ENCODE measurements around the gene ARRB2. TPM values are rescaled to one million over a fixed set of nuclear protein-coding genes. Genes with fewer than 3 reads are reported as not detected.
"Not testable (repeated sequence)": the region's sequence is repeated elsewhere in the genome, so short reads cannot be mapped to it uniquely, and the experiment has no call there.

The ARRB2 gene
- total RNA-seq, 2 donors from 2014 or later, result 12.5 to 30.1 TPM

DNA sequence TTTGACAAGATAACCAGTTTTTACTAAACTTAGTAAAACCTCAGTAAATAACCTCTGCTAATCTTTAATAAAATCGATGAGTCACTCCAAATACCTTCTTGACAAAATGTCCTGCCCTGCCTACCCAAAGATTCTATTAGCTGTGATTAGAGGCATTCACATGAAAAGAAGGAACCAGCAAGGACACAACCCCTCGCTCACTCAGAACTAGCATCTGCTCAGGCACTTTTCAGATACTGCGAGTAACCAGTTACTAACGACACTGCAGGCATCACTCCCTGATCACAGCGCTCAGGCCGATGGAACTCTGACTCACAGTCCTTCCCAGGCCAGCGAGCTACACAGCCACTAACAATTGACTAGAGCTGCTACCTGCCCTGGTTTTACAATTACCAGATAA is 30.8 kb upstream of the ARRB2 start:
- no peak overlapping the region for H3K4me3 ChIP-seq
- H3K27me3 ChIP-seq (replicated peaks; ENCODE audit: insufficient read depth), result no peaks in the 10 kb centered on the region
- WGBS, result 52% methylated on average over 7 of the region's 7 CpGs
- H3K27ac ChIP-seq, result no peak overlapping the region
- H3K4me1 ChIP-seq (replicated peaks), result no peaks in the 10 kb centered on the region
- intact Hi-C loops (cut with DNase I), result no loop called here
- H3K36me3 ChIP-seq, result peaks cover 12 to 33% of the 10 kb centered on the region in 2 donors
- TF ChIP-seq POLR2A (IDR thresholded peaks at IDR 0.05) (no peak), POLR2AphosphoS5 (IDR thresholded peaks at IDR 0.05) (no peak)
- TF ChIP-seq, protein P1, sequence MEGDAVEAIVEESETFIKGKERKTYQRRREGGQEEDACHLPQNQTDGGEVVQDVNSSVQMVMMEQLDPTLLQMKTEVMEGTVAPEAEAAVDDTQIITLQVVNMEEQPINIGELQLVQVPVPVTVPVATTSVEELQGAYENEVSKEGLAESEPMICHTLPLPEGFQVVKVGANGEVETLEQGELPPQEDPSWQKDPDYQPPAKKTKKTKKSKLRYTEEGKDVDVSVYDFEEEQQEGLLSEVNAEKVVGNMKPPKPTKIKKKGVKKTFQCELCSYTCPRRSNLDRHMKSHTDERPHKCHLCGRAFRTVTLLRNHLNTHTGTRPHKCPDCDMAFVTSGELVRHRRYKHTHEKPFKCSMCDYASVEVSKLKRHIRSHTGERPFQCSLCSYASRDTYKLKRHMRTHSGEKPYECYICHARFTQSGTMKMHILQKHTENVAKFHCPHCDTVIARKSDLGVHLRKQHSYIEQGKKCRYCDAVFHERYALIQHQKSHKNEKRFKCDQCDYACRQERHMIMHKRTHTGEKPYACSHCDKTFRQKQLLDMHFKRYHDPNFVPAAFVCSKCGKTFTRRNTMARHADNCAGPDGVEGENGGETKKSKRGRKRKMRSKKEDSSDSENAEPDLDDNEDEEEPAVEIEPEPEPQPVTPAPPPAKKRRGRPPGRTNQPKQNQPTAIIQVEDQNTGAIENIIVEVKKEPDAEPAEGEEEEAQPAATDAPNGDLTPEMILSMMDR (IDR thresholded peaks at IDR 0.05), result no peak
- DNase-seq (ENCODE audit: low spot score), result no peak
- H3K9me3 ChIP-seq, result no peaks in the 10 kb centered on the region

DNA sequence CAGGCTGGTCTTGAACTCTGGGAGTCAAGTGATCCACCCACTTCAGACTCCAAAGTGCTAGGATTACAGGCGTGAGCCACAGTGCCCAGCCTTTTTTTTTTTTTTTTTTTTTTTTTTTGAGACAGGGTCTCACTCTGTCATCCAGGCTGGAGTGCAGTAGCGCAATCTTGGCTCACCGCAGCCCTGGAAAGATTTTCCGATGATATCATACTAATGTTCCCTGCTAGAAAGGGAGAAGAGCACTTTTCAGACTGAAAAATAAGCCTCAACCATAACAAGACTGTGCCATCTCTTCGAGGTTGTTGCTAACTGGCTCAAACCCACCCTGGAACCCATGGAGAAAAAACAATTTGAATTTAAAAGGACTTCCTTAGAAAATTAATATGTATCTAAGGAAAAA is 26.7 kb upstream of the ARRB2 start:
- peaks cover 0 to 12% of the 10 kb centered on the region in 2 donors for H3K36me3 ChIP-seq
- DNase-seq (ENCODE audit: low spot score); H3K4me3 ChIP-seq; H3K27ac ChIP-seq; H3K27me3 ChIP-seq (replicated peaks; ENCODE audit: insufficient read depth); H3K4me1 ChIP-seq (replicated peaks); H3K9me3 ChIP-seq; intact Hi-C loops (cut with DNase I): not testable (repeated sequence)
- 78% methylated on average over 5 of the region's 5 CpGs for WGBS

DNA sequence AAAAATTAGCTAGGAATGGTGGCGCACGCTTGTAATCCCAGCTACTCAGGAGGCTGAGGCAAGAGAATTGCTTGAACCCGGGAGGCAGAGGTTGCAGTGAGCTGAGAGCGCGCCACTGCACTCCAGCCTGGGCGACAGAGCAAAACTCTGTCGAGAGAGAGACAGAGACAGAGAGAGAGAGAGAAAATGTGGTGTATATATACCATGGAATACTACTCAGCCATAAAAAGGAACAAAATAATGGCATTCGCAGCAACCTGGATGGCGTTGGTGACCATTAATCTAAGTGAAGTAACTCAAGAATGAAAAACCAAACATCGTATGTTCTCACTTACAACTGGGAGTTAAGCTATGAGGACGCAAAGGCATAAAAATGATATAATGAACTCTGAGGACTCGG is 20.6 kb upstream of the ARRB2 start:
- H3K27ac ChIP-seq; DNase-seq (ENCODE audit: low spot score); H3K9me3 ChIP-seq; H3K27me3 ChIP-seq (replicated peaks; ENCODE audit: insufficient read depth); H3K4me3 ChIP-seq; H3K4me1 ChIP-seq (replicated peaks); H3K36me3 ChIP-seq; intact Hi-C loops (cut with DNase I): not testable (repeated sequence)
- 88% methylated on average over 12 of the region's 12 CpGs for WGBS

DNA sequence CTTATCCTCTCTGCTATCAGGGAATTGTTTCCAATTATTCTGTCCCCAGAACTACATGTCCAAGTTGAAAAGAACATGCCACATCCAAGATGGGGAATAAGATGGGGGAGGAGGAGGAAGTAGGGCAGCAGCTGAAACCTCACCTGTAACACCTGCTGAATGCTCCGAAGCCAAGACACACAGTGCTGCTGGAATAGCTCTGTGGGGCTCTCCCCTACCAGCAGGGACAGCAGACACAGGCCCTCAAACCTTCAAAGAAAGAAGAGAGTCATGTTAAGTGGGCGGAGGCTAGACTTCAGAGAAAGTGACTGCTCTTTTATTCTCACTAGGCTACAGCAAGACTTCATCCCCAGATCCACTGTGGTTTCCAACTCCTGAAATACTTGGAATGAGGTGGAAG is 19.7 kb upstream of the ARRB2 start:
- no peaks in the 10 kb centered on the region for H3K4me1 ChIP-seq (replicated peaks)
- intact Hi-C loops (cut with DNase I), result no loop called here
- no peak overlapping the region for H3K4me3 ChIP-seq
- H3K9me3 ChIP-seq, result no peaks in the 10 kb centered on the region
- H3K36me3 ChIP-seq, result no peaks in the 10 kb centered on the region
- 80% methylated on average over 2 of the region's 2 CpGs for WGBS
- DNase-seq (ENCODE audit: low spot score), result no peak
- TF ChIP-seq, protein P1 (IDR thresholded peaks at IDR 0.05), result no peak
- TF ChIP-seq POLR2A (IDR thresholded peaks at IDR 0.05), result no peak
- TF ChIP-seq POLR2AphosphoS5 (IDR thresholded peaks at IDR 0.05), result no peak
- no peaks in the 10 kb centered on the region for H3K27me3 ChIP-seq (replicated peaks; ENCODE audit: insufficient read depth)
- no peak overlapping the region for H3K27ac ChIP-seq

DNA sequence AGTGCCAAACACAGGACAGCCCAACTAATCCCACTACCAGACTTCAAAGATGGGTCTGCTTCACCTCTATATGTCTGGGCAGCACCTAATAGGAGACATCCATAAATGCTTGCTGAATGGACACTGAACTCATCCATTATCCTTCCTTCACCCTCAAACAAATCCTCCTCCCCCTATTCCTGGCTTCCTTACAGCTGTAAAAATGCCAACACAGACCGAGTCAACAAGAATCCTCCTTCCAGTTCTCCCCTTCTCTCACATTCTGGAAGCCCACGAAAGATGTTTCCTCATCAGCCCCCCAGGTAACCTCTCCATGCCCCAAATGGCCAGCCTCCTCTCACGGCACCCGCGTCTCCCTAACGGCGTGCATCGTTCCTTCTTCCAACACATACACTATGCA is 18.7 kb upstream of the ARRB2 start:
- no peaks in the 10 kb centered on the region for H3K4me1 ChIP-seq (replicated peaks)
- intact Hi-C loops (cut with DNase I), result no loop called here
- DNase-seq (ENCODE audit: low spot score), result no peak
- TF ChIP-seq POLR2A (IDR thresholded peaks at IDR 0.05) (no peak), POLR2AphosphoS5 (IDR thresholded peaks at IDR 0.05) (no peak)
- TF ChIP-seq, protein P1 (IDR thresholded peaks at IDR 0.05), result no peak
- H3K27me3 ChIP-seq (replicated peaks; ENCODE audit: insufficient read depth), result no peaks in the 10 kb centered on the region
- 69% methylated on average over 8 of the region's 8 CpGs for WGBS
- H3K36me3 ChIP-seq, result no peaks in the 10 kb centered on the region
- no peaks in the 10 kb centered on the region for H3K9me3 ChIP-seq
- no peak overlapping the region for H3K27ac ChIP-seq
- H3K4me3 ChIP-seq, result no peak overlapping the region

DNA sequence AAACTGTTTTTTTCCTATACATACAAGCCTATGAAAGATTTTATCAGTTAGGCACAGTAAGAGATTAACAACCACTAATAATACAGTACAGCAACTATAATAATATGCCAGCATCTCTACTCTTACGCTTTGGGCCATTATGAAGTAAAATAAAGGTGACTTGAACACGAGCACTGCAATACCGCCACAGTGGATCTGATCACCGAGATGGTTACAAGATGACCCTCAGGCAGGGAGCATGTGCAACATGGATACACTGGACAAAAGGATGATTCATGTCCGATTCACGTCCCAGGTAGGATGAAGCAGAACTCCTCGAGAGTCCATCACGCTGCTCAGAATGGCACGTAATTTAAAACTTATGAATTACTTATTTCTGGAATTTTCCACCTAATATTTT is 17.0 kb upstream of the ARRB2 start:
- H3K27me3 ChIP-seq (replicated peaks; ENCODE audit: insufficient read depth), result no peaks in the 10 kb centered on the region
- no peaks in the 10 kb centered on the region for H3K36me3 ChIP-seq
- H3K4me1 ChIP-seq (replicated peaks), result no peaks in the 10 kb centered on the region
- TF ChIP-seq POLR2AphosphoS5 (IDR thresholded peaks at IDR 0.05) (no peak), POLR2A (IDR thresholded peaks at IDR 0.05) (no peak)
- TF ChIP-seq, protein P1 (IDR thresholded peaks at IDR 0.05), result no peak
- intact Hi-C loops (cut with DNase I), result no loop called here
- no peak overlapping the region for H3K27ac ChIP-seq
- no peak for DNase-seq (ENCODE audit: low spot score)
- H3K4me3 ChIP-seq, result no peak overlapping the region
- 83% methylated on average over 9 of the region's 9 CpGs for WGBS
- H3K9me3 ChIP-seq, result no peaks in the 10 kb centered on the region
